HG03565 (cell line): ENCODE data around the gene UCP2.
A peak's percentile ranks its signal among the peaks of the same experiment; 100 is the strongest.

Source experiments
- ATAC-seq: cut with Tn5 transposase; IDR thresholded peaks from one replicate; pipeline ENCODE4 v1.9.1; 2021; ENCODE audit warnings: mild to moderate bottlenecking, moderate library complexity; ENCODE audit not compliant: unreplicated experiment

Gene UCP2

GRCh38 chr11:73972620-73973449 is 9.8 kb downstream of the UCP2 start:
- ATAC-seq = no peak

- ATAC-seq = no peak
Measured at GRCh38 chr11:73972187-73972586, 10.5 kb downstream of the UCP2 start.

- no peak for ATAC-seq
Measured at GRCh38 chr11:73971175-73971719, 11.4 kb downstream of the UCP2 start.

GRCh38 chr11:73969991-73970800 is 12.4 kb downstream of the UCP2 start:
- ATAC-seq = no peak

GRCh38 chr11:73969091-73969490 is 13.6 kb downstream of the UCP2 start:
- no peak for ATAC-seq

- no peak for ATAC-seq
Measured at GRCh38 chr11:73968356-73968966, 14.2 kb downstream of the UCP2 start.

GRCh38 chr11:73965764-73966121 is 16.9 kb downstream of the UCP2 start:
- ATAC-seq = no peak

GRCh38 chr11:73965076-73965763 is 17.4 kb downstream of the UCP2 start:
- ATAC-seq = no peak

- no peak for ATAC-seq
Measured at GRCh38 chr11:73963861-73964260, 18.8 kb downstream of the UCP2 start.

- ATAC-seq = no peak
Measured at GRCh38 chr11:73962101-73962705, 20.4 kb downstream of the UCP2 start.

GRCh38 chr11:73961321-73961720 is 21.3 kb downstream of the UCP2 start:
- ATAC-seq = no peak

- no peak for ATAC-seq
Measured at GRCh38 chr11:73958521-73959141, 24.0 kb downstream of the UCP2 start.

GRCh38 chr11:73957654-73958361 is 24.8 kb downstream of the UCP2 start:
- no peak for ATAC-seq

- ATAC-seq = no peak
Measured at GRCh38 chr11:73956876-73957653, 25.6 kb downstream of the UCP2 start.

- no peak for ATAC-seq
Measured at GRCh38 chr11:73951797-73952196, 30.8 kb downstream of the UCP2 start.

- peak; percentile 68 for ATAC-seq
Measured at GRCh38 chr11:73950869-73951710, 31.6 kb downstream of the UCP2 start, which contains the start of gene DNAJB13. TSS of gene DNAJB13 (plus strand) at chr11:73951026. CDS start at chr11:73951070, 44 bp downstream.

- ATAC-seq = no peak
Measured at GRCh38 chr11:73949912-73950311, 32.7 kb downstream of the UCP2 start.

- no peak for ATAC-seq
Measured at GRCh38 chr11:73949246-73949645, 33.4 kb downstream of the UCP2 start.
